HEK293 (cell line): ENCODE results near the gene ALG5.

Experiments used
- CTCF ChIA-PET: fragments of 350-600 bp; formaldehyde crosslinking; extraction: SDS; loops from one replicate; lab custom pipeline; 2021; ENCODE audit warnings: antibody characterized with exemption; lab: Yijun Ruan, JAX
- POLR2A ChIA-PET: fragments of 300-600 bp; formaldehyde crosslinking; extraction: SDS; loops from one replicate; lab custom pipeline; 2020; ENCODE audit warnings: antibody characterized with exemption, inconsistent platforms; lab: Yijun Ruan, JAX
- H3K27ac ChIP-seq: fragments of 200-500 bp; sonication (Bioruptor generic); 2 replicates; pipeline ENCODE4 v1.5.1; 2014; ENCODE audit warnings: low read depth, low read length, control low read depth, inconsistent platforms; ENCODE audit errors: extremely low read depth
- H3K36me3 ChIP-seq, 2 experiments: fragments of 200-500 bp in 1 of 2; sonication (Bioruptor generic) in 1 of 2; 1 replicate in 1 of 2; 2 replicates in 1 of 2; pipeline ENCODE4 v1.5.1; 2014 to 2017; ENCODE audit warnings: inconsistent platforms in 2 of 2, low read length in 2 of 2; ENCODE audit not compliant: control insufficient read depth in 2 of 2, insufficient read depth in 1 of 2
- H3K4me1 ChIP-seq: fragments of 200-500 bp; sonication (Bioruptor generic); 2 replicates; pipeline ENCODE4 v1.5.1; 2014; ENCODE audit warnings: mild to moderate bottlenecking, low read length, inconsistent platforms; ENCODE audit not compliant: control insufficient read depth, insufficient read depth
- H3K4me3 ChIP-seq: 2 replicates; pipeline ENCODE4 v1.5.1; 2011; ENCODE audit warnings: low read depth, mild to moderate bottlenecking, control low read depth, low read length, moderate library complexity
- H3K9me3 ChIP-seq: fragments of 200-500 bp; sonication (Bioruptor generic); 2 replicates; pipeline ENCODE4 v1.5.1; 2014; ENCODE audit warnings: low read depth, low read length, inconsistent platforms; ENCODE audit not compliant: control insufficient read depth, insufficient read depth
- BCL11B ChIP-seq: fragments of 450-650 bp; formaldehyde crosslinking; IDR thresholded peaks from 2 replicates; pipeline ENCODE4 v1.5.1; 2016; ENCODE audit warnings: low read depth, missing biosample characterization, missing genetic modification characterization
- EGR2 ChIP-seq: fragments of 450-650 bp; formaldehyde crosslinking; IDR thresholded peaks from 2 replicates; pipeline ENCODE4 v1.5.1; 2016; ENCODE audit warnings: low read depth, missing biosample characterization, missing genetic modification characterization
- FEZF1 ChIP-seq: fragments of 450-650 bp; formaldehyde crosslinking; IDR thresholded peaks from 2 replicates; pipeline ENCODE4 v1.5.1; 2016; ENCODE audit warnings: missing biosample characterization, missing genetic modification characterization
- GLI4 ChIP-seq: fragments of 450-650 bp; formaldehyde crosslinking; IDR thresholded peaks from 2 replicates; pipeline ENCODE4 v1.5.1; 2016; ENCODE audit warnings: missing biosample characterization, missing genetic modification characterization
- KLF8 ChIP-seq: fragments of 450-650 bp; formaldehyde crosslinking; IDR thresholded peaks from 2 replicates; pipeline ENCODE4 v1.5.1; 2016; ENCODE audit warnings: missing biosample characterization, missing genetic modification characterization
- MYNN ChIP-seq: fragments of 450-650 bp; formaldehyde crosslinking; IDR thresholded peaks from 2 replicates; pipeline ENCODE4 v1.5.1; 2016; ENCODE audit warnings: missing biosample characterization, missing genetic modification characterization, borderline replicate concordance
- OSR2 ChIP-seq: fragments of 450-650 bp; formaldehyde crosslinking; IDR thresholded peaks from 2 replicates; pipeline ENCODE4 v1.5.1; 2016; ENCODE audit warnings: missing biosample characterization, missing genetic modification characterization
- SALL2 ChIP-seq: fragments of 450-650 bp; formaldehyde crosslinking; IDR thresholded peaks from 2 replicates; pipeline ENCODE4 v1.5.0; 2017; ENCODE audit warnings: missing biosample characterization, mild to moderate bottlenecking, missing genetic modification characterization, borderline replicate concordance
- ZNF155 ChIP-seq: fragments of 450-650 bp; formaldehyde crosslinking; IDR thresholded peaks from 2 replicates; pipeline ENCODE4 v1.5.1; 2016; ENCODE audit warnings: missing biosample characterization, missing genetic modification characterization
- ZNF510 ChIP-seq: fragments of 450-650 bp; formaldehyde crosslinking; IDR thresholded peaks from 2 replicates; pipeline ENCODE4 v1.5.1; 2018; ENCODE audit warnings: mild to moderate bottlenecking, missing genetic modification characterization, missing biosample characterization; ENCODE audit not compliant: insufficient replicate concordance
- ZNF549 ChIP-seq: fragments of 450-650 bp; IDR thresholded peaks from 2 replicates; pipeline ENCODE4 v1.5.1; 2018; ENCODE audit warnings: missing biosample characterization, missing genetic modification characterization, mild to moderate bottlenecking, inconsistent platforms, moderate library complexity
- ZNF585B ChIP-seq: fragments of 450-650 bp; formaldehyde crosslinking; IDR thresholded peaks from 2 replicates; pipeline ENCODE4 v1.5.1; 2016; ENCODE audit warnings: missing biosample characterization, missing genetic modification characterization
- ZNF658 ChIP-seq: fragments of 450-650 bp; formaldehyde crosslinking; IDR thresholded peaks from 2 replicates; pipeline ENCODE4; 2016; ENCODE audit warnings: missing biosample characterization, missing genetic modification characterization
- ZNF660 ChIP-seq: fragments of 450-650 bp; IDR thresholded peaks from 2 replicates; pipeline ENCODE4 v1.5.1; 2018; ENCODE audit warnings: missing biosample characterization, mild to moderate bottlenecking, missing genetic modification characterization
- TF ChIP-seq, protein P1 (sequence below): fragments of 450-650 bp; formaldehyde crosslinking; IDR thresholded peaks from 2 replicates; pipeline ENCODE4 v1.5.1; 2017; ENCODE audit warnings: missing biosample characterization, missing genetic modification characterization
- TF ChIP-seq, protein P2 (sequence below): fragments of 450-650 bp; formaldehyde crosslinking; IDR thresholded peaks from 2 replicates; pipeline ENCODE4 v1.5.1; 2016; ENCODE audit warnings: missing biosample characterization, missing genetic modification characterization
- TF ChIP-seq, protein P3 (sequence below): fragments of 450-650 bp; formaldehyde crosslinking; IDR thresholded peaks from 2 replicates; pipeline ENCODE4 v1.5.1; 2016; ENCODE audit warnings: missing biosample characterization, missing genetic modification characterization
- TF ChIP-seq, protein P4 (sequence below): fragments of 450-650 bp; formaldehyde crosslinking; IDR thresholded peaks from 2 replicates; pipeline ENCODE4 v1.5.1; 2017; ENCODE audit warnings: missing biosample characterization, missing genetic modification characterization
- TF ChIP-seq, protein P5 (sequence below): fragments of 450-650 bp; formaldehyde crosslinking; IDR thresholded peaks from 2 replicates; pipeline ENCODE4 v1.5.1; 2016; ENCODE audit warnings: missing biosample characterization, missing genetic modification characterization, borderline replicate concordance
- TF ChIP-seq, protein P6 (sequence below): fragments of 450-650 bp; formaldehyde crosslinking; IDR thresholded peaks from 2 replicates; pipeline ENCODE4 v1.5.1; 2016; ENCODE audit warnings: missing biosample characterization, missing genetic modification characterization

ALG5 gene

DNA sequence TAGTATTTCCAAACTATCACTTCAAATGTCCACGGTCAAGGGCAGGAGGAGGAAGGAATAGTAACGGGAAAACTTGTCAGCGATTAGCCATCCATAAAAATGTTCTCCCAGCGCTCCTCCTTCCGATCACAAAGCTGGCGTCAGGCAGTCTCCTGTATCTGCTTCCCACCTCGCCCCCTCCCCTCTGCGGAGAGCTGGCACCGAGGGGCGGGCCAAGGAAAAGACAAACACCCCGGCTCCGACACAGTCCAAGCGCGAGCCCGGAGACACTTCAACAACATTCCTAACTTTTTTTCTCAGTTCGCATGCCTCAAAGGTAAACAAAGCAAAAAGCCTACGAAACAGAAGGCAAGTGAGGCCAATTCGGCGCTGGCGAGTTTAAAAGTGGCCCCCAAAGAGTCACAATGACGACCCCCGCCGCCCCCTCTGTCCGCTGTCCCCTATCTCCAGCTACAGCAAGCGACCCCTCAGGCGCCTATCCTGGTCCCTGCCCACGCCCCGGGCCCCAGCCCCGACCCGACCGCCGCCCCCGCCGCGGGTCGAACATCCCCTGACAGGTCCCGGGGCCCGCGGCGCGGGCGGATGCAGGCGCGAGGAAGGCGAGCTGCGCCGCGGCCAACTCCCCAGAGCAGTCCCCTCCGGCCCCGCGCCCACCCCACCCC, 79.8 kb downstream of the ALG5 start (continued):
- TF ChIP-seq, protein P1, sequence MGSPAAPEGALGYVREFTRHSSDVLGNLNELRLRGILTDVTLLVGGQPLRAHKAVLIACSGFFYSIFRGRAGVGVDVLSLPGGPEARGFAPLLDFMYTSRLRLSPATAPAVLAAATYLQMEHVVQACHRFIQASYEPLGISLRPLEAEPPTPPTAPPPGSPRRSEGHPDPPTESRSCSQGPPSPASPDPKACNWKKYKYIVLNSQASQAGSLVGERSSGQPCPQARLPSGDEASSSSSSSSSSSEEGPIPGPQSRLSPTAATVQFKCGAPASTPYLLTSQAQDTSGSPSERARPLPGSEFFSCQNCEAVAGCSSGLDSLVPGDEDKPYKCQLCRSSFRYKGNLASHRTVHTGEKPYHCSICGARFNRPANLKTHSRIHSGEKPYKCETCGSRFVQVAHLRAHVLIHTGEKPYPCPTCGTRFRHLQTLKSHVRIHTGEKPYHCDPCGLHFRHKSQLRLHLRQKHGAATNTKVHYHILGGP (tag by site-specific recombination): no peak

DNA sequence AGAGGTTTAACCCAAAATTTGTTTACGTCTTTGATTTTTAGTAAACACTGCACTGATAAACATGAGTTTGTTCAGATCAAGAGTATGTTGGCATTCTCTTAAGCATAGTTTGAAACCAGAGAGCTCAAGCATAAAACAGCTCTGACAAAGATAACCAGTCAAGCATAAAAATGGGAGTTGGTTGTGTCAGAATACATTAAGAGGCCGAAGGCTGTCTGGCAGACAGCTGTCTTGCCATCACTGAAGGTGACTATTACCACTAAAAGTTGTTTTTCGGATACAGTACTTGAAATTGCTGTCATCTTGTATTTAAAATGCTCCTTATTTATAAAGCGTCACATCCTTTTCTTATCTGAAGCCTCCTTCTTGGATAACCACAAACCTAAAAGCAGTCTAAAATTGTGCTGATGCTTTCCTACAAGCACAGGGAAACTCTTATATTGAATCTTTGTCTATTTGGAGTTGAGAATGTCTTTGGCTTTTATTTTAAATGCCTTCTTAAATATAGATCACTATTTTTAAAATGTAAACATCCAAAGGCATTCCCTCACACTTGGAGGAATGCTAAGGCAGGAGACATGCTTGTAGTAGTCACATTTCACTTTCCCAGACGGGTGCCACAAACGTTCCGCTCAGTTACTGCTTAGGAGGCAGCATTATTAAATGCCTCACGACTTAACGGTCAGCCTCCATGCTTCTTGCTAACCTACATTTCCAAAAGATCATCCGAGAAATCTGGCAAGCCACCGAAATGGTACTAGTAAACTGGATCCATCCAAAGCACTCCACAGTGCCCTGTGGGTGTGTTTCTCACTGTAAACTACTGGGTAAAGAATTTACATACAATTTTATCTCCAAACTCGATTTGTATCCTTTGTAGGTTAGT, 80.7 kb downstream of the ALG5 start:
- CTCF ChIA-PET: no interaction called here
- peaks cover 19% of the 10 kb centered on the region for H3K4me1 ChIP-seq
- POLR2A ChIA-PET: interaction anchor here (1.4 kb wide), 1 partner anchor 81 kb away, joined by 9 read pairs; the partner anchor contains the start of gene ALG5
- no peaks in the 10 kb centered on the region for H3K36me3 ChIP-seq
- H3K9me3 ChIP-seq: no peaks in the 10 kb centered on the region
- H3K27ac ChIP-seq: peak overlapping the region; percentile 85
- H3K4me3 ChIP-seq: peak overlapping the region; percentile 71
- TF ChIP-seq ZNF658 (tag by site-specific recombination) (no peak), OSR2 (tag by site-specific recombination) (0 out of 2 replicates have a peak, but pooled peaks have one; percentile 34), BCL11B (no peak), GLI4 (tag by site-specific recombination) (no peak), ZNF549 (no peak), ZNF155 (tag by site-specific recombination) (no peak), KLF8 (no peak), SALL2 (tag by site-specific recombination) (no peak), ZNF660 (tag by site-specific recombination) (0 out of 2 replicates have a peak, but pooled peaks have one; percentile 9), ZNF585B (tag by site-specific recombination) (no peak), FEZF1 (tag by site-specific recombination) (no peak), MYNN (peak; percentile 30), EGR2 (tag by site-specific recombination) (no peak), ZNF510 (tag by site-specific recombination) (no peak)
- TF ChIP-seq, protein P2, sequence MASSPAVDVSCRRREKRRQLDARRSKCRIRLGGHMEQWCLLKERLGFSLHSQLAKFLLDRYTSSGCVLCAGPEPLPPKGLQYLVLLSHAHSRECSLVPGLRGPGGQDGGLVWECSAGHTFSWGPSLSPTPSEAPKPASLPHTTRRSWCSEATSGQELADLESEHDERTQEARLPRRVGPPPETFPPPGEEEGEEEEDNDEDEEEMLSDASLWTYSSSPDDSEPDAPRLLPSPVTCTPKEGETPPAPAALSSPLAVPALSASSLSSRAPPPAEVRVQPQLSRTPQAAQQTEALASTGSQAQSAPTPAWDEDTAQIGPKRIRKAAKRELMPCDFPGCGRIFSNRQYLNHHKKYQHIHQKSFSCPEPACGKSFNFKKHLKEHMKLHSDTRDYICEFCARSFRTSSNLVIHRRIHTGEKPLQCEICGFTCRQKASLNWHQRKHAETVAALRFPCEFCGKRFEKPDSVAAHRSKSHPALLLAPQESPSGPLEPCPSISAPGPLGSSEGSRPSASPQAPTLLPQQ (tag by site-specific recombination): no peak
- TF ChIP-seq, protein P3, sequence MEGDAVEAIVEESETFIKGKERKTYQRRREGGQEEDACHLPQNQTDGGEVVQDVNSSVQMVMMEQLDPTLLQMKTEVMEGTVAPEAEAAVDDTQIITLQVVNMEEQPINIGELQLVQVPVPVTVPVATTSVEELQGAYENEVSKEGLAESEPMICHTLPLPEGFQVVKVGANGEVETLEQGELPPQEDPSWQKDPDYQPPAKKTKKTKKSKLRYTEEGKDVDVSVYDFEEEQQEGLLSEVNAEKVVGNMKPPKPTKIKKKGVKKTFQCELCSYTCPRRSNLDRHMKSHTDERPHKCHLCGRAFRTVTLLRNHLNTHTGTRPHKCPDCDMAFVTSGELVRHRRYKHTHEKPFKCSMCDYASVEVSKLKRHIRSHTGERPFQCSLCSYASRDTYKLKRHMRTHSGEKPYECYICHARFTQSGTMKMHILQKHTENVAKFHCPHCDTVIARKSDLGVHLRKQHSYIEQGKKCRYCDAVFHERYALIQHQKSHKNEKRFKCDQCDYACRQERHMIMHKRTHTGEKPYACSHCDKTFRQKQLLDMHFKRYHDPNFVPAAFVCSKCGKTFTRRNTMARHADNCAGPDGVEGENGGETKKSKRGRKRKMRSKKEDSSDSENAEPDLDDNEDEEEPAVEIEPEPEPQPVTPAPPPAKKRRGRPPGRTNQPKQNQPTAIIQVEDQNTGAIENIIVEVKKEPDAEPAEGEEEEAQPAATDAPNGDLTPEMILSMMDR (tag by site-specific recombination): no peak
- TF ChIP-seq, protein P4, sequence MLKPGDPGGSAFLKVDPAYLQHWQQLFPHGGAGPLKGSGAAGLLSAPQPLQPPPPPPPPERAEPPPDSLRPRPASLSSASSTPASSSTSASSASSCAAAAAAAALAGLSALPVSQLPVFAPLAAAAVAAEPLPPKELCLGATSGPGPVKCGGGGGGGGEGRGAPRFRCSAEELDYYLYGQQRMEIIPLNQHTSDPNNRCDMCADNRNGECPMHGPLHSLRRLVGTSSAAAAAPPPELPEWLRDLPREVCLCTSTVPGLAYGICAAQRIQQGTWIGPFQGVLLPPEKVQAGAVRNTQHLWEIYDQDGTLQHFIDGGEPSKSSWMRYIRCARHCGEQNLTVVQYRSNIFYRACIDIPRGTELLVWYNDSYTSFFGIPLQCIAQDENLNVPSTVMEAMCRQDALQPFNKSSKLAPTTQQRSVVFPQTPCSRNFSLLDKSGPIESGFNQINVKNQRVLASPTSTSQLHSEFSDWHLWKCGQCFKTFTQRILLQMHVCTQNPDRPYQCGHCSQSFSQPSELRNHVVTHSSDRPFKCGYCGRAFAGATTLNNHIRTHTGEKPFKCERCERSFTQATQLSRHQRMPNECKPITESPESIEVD (tag by site-specific recombination): peak; percentile 82
- TF ChIP-seq, protein P5, sequence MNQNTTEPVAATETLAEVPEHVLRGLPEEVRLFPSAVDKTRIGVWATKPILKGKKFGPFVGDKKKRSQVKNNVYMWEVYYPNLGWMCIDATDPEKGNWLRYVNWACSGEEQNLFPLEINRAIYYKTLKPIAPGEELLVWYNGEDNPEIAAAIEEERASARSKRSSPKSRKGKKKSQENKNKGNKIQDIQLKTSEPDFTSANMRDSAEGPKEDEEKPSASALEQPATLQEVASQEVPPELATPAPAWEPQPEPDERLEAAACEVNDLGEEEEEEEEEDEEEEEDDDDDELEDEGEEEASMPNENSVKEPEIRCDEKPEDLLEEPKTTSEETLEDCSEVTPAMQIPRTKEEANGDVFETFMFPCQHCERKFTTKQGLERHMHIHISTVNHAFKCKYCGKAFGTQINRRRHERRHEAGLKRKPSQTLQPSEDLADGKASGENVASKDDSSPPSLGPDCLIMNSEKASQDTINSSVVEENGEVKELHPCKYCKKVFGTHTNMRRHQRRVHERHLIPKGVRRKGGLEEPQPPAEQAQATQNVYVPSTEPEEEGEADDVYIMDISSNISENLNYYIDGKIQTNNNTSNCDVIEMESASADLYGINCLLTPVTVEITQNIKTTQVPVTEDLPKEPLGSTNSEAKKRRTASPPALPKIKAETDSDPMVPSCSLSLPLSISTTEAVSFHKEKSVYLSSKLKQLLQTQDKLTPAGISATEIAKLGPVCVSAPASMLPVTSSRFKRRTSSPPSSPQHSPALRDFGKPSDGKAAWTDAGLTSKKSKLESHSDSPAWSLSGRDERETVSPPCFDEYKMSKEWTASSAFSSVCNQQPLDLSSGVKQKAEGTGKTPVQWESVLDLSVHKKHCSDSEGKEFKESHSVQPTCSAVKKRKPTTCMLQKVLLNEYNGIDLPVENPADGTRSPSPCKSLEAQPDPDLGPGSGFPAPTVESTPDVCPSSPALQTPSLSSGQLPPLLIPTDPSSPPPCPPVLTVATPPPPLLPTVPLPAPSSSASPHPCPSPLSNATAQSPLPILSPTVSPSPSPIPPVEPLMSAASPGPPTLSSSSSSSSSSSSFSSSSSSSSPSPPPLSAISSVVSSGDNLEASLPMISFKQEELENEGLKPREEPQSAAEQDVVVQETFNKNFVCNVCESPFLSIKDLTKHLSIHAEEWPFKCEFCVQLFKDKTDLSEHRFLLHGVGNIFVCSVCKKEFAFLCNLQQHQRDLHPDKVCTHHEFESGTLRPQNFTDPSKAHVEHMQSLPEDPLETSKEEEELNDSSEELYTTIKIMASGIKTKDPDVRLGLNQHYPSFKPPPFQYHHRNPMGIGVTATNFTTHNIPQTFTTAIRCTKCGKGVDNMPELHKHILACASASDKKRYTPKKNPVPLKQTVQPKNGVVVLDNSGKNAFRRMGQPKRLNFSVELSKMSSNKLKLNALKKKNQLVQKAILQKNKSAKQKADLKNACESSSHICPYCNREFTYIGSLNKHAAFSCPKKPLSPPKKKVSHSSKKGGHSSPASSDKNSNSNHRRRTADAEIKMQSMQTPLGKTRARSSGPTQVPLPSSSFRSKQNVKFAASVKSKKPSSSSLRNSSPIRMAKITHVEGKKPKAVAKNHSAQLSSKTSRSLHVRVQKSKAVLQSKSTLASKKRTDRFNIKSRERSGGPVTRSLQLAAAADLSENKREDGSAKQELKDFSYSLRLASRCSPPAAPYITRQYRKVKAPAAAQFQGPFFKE: no peak
- TF ChIP-seq, protein P6, sequence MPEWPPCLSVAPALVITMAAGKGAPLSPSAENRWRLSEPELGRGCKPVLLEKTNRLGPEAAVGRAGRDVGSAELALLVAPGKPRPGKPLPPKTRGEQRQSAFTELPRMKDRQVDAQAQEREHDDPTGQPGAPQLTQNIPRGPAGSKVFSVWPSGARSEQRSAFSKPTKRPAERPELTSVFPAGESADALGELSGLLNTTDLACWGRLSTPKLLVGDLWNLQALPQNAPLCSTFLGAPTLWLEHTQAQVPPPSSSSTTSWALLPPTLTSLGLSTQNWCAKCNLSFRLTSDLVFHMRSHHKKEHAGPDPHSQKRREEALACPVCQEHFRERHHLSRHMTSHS (tag by site-specific recombination): no peak
